ENCODE data around the gene SP3.

Gene SP3

GRCh38 chr2:173965372-173966025, at the start of gene SP3:
Gene SP3 (minus strand): TSS chr2:173965373. CDS start chr2:173965171, 202 bp downstream.
- TF ChIP-seq CTCF (conservative IDR thresholded peaks at IDR 0.05; ENCODE audit: low read depth, low read length): no peak
- H3K4me3 ChIP-seq (ENCODE audit: low read depth, low read length): peak within 1 kb of the TSS; percentile 89
- peak; percentile 99 for DNase-seq (ENCODE audit: low read depth)

DNA sequence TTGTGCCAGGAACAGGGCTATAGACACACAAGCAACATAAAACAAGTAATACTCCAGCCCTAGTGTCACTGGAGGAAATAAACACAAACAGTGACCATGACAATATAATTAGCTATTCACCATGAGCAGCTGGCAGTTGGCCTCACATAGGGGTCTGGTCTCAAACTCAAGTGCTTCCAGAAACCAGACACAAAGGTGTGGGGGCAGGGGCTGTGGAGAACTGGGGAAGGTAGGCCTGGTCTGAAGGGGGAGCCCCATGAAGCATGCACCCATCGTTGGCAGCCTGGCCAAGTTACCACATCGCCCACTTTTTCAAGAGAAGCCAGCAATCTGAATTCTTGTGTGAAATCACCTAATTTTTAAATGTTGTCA, 49.5 kb upstream of the SP3 start:
- H3K4me3 ChIP-seq (ENCODE audit: low read depth, low read length): no peak overlapping the region
- no peak for TF ChIP-seq CTCF (conservative IDR thresholded peaks at IDR 0.05; ENCODE audit: low read depth, low read length)
- no peak for DNase-seq (ENCODE audit: low read depth)

- H3K4me3 ChIP-seq (ENCODE audit: low read depth, low read length): no peak overlapping the region
- DNase-seq (ENCODE audit: low read depth): no peak
- TF ChIP-seq CTCF (conservative IDR thresholded peaks at IDR 0.05; ENCODE audit: low read depth, low read length): no peak
These were observed 49.0 kb upstream of the SP3 start for GRCh38 chr2:174014011-174014698.

DNA sequence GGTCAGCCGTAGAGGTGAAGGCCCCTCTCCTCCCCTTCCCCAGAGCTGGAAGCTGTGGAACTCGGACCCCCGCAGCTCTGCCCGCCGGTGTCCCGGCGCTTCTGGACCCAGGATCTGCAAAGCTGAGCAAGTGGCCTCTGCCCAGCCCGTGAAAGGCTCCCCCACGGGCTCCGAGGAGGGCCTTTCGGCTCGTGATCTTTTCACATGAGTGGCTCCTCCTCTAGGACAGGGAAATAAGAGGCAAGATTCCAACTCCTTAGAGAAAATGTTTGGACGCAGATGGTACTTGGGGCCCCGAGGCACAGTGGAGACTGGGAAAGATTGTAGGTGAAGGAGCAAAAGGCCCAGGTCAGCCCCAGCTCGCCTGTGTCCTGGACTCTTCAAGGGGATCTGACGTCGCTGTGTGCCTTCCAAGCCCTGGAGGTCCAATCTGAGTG, 48.2 kb upstream of the SP3 start:
- DNase-seq (ENCODE audit: low read depth): peak; percentile 56
- H3K4me3 ChIP-seq (ENCODE audit: low read depth, low read length): peak overlapping the region; percentile 51
- TF ChIP-seq CTCF (conservative IDR thresholded peaks at IDR 0.05; ENCODE audit: low read depth, low read length): no peak

DNA sequence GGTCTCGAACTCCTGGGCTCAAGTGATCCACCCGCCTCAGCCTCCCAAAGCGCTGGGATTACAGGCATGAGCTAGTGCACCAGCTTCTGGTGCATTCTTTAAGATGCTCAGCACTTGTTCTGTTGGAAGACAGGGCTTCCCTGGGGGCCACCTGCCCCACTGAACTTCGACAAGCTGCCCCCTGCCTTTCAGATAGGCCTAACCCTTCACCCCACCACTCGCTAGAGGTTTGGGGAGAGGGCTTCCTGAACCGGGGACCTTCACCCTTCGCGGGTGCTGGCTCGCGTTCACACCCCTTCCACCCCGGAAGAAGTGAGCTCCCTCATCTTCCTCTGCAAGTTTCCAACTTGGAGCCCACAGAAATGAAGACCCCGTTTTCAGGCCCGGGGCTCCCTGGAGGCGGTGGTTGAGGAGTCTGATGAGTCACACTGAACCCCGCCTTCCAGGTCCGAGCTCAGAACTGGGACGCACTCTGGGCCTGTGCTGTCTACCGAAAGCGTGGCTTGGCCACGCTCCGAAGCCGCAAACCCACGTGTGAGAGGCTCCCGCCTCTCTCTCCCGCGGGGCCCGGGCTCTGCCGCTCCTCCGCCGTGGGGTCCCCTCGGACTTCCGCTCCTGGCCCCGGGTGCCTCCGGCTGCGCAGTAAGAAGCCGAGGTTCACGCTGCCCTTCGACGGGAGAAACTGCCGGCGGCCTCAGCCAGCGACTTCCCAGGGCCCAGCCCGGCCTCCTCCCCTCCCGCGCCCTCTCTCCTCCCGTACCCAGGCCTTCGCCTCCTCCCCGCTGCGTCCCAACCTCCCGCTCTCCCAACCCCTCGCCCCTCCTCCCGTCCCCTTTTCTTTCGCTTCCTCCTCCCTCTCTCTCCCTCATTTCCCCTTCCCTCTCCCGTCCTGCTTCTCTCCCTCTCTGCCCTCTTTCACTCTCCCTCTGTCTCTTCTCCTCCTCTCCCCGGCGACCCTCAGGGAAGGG, 47.5 kb upstream of the SP3 start:
- H3K4me3 ChIP-seq (ENCODE audit: low read depth, low read length): peak overlapping the region; percentile 51
- DNase-seq (ENCODE audit: low read depth): peak; percentile 74
- no peak for TF ChIP-seq CTCF (conservative IDR thresholded peaks at IDR 0.05; ENCODE audit: low read depth, low read length)

GRCh38 chr2:174011796-174012195, 46.6 kb upstream of the SP3 start:
- TF ChIP-seq CTCF (conservative IDR thresholded peaks at IDR 0.05; ENCODE audit: low read depth, low read length): no peak
- H3K4me3 ChIP-seq (ENCODE audit: low read depth, low read length): no peak overlapping the region
- DNase-seq (ENCODE audit: low read depth): no peak
